GM19455 (cell line): Measurements from ENCODE around the gene TLCD2.
"Not testable (repeated sequence)": the region's sequence is repeated elsewhere in the genome, so short reads cannot be mapped to it uniquely, and the experiment has no call there.

Source experiments
- ATAC-seq: cut with Tn5 transposase; IDR thresholded peaks from one replicate; pipeline ENCODE4 v1.9.1; 2021; ENCODE audit not compliant: unreplicated experiment

TLCD2 gene, protein sequence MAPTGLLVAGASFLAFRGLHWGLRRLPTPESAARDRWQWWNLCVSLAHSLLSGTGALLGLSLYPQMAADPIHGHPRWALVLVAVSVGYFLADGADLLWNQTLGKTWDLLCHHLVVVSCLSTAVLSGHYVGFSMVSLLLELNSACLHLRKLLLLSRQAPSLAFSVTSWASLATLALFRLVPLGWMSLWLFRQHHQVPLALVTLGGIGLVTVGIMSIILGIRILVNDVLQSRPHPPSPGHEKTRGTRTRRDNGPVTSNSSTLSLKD

DNA sequence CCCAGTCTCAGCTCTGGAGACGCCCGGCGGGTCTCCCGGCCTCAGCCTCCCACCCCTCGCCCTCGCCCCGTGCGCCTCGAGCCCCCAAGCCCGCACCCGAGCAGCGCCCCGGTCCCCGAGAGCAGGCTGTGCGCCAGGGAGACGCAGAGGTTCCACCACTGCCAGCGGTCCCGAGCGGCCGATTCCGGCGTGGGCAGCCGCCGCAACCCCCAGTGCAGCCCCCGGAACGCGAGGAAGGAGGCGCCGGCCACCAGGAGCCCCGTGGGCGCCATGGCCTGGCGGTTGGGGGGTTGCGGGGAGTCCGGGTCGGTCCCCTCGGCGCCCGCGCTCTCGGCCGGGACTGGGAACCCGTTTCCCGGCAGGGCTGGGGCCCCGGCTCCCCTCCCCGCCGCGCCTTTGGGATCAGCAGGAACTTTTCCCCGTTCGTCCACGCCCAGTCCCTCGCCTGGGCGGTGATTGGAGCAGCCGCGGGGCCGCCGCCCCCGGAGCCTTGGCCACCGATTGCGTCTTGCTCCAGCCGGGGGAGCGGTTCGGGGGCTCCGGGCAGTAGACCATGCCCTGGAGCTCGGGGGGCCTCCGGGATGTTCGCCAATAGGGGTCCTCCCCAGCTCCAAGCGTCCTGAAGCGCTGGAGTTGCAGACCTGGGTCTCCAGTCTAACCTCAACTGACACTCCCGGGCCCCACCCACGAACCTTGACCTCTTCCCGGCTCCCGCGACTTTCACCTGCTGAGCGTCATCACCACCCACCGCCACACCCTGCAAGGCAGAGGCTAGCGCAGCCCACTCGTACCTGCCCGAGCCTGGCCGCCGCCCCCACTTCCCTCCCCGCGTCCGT, at the start of gene TLCD2:
Gene TLCD2, minus strand, starts transcription at position 407 of the 836 bp plus-strand sequence. Its CDS starts 135 bp downstream, at position 272.
- no peak for ATAC-seq

DNA sequence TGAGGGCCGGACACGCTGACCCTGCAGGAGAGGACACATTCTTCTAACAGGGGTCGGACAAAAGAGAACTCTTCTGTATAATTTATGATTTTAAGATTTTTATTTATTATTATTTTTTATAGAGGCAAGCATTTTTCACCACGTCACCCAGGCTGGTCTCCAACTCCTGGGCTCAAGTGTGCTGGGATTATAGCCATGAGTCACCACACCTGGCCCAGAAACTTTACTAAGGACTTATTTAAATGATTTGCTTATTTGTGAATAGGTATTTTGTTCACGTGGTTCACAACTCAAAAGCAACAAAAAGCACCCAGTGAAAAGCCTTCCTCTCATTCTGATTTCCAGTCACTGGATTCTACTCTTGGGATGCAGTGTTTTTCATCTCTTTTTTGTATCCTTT, 49.4 kb upstream of the TLCD2 start:
- ATAC-seq, result no peak

DNA sequence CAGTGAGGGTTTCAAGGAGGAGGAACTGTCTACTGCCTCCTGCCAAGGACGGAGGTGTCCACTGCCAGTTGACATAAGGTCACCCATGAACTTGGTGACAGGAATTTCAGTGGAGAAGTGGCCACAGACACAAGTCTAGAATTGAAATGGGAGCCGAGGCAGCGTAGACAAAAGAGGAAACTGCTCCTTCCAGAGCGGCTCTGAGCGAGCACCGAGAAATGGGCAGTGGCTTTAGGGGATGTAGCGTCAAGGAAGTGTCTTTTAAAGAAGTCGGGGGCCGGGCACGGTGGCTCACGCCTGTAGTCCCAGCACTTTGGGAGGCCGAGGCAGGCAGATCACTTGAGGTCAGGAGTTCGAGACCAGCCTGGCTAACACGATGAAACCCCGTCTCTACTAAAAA, 48.6 kb upstream of the TLCD2 start:
- no peak for ATAC-seq

DNA sequence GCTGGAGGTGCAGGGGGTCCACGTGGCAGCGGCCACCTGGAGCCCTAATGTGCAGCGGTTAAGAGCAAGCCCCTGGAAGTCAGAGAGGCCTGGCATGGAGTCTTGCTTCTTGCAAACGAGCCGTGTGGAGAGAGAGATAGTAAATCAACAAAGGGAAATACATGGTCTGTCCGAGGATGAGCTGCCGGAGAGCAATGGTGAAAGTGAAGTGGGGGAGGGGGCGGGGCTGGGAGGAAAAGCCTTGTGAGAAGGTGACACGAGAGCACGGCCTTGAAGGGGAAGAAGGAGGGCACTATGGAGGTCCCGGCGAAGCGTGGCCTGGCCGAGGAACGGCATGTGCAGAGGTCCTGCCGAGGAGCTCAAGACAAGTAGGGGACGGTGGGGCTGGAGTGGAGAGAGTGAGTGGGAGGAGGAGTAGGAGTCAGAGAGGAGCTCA, 45.7 kb upstream of the TLCD2 start:
- no peak for ATAC-seq

DNA sequence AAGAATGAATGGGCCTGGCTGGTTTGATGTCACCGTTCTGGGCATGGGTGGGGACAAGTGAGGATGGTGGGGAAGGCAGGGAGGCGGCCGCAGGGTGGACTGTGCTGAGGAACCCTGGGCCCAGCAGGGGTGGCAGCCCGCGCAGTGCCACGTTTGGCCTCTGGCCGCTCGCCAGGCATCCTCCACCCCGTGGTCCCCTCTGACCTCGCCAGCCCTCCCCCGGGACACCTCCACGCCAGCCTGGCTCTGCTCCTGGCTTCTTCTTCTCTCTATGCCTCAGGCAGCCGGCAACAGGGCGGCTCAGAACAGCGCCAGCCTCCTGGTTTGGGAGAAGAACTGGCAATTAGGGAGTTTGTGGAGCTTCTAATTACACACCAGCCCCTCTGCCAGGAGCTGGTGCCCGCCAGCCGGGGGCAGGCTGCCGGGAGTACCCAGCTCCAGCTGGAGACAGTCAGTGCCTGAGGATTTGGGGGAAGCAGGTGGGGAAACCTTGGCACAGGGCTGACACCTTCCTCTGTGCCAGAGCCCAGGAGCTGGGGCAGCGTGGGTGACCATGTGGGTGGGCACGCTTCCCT, 45.2 kb upstream of the TLCD2 start:
- no peak for ATAC-seq

DNA sequence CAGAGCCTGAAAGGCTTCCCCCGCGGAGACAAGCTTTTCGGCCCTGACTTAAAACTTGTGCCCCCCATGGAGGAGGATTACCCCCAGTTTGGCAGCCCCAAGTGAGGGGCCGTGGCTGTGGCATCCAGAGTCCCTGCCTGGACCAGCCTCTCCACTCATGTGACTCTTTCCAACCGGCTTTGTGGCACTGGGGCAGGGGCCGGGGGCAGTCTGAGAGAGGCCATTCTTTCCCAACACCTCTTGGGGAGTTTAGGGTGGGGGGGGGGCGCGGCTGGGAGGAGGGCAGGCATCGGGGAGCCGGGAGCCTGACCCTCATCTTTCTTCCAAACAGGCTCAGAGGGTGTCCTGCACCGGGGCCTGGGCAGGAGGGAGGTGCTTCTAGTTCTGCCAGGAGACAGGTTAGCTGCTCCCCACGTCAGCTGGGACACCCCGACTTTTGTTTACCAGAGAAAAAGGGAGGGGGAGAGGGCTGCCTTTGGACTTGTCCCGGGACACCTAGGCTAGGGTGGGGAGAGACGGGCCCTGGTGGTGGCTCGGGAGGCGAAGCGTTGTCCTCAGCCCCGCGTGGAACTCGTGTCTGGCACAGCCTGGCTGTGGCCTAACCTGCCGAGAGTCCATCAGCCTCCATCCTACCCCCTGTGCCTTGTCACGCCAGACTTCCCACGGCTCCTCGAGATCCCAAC, 44.4 kb upstream of the TLCD2 start:
- no peak for ATAC-seq

DNA sequence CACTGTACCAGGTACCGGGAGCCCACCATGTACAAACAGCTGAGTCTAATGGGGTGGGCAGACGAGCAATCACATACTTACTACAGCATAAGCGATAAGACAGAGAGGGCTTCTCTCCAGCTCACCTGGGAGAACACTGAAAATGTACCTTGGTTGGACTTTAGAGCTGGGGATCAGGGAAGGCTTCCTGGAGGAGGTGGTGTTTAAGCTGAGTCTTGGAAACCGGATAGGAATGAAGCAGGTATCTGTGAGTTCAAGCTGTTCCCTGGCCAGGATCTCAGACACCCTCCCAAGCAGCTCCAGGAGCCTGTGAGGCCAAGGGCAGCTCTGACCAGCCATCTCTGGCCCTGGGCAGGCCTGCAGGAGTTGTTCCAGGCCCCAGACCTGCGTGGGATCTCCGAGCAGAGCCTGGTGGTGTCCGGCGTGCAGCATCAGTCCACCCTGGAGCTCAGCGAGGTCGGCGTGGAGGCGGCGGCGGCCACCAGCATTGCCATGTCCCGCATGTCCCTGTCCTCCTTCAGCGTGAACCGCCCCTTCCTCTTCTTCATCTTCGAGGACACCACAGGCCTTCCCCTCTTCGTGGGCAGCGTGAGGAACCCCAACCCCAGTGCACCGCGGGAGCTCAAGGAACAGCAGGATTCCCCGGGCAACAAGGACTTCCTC, 43.7 kb upstream of the TLCD2 start:
- ATAC-seq, result no peak

DNA sequence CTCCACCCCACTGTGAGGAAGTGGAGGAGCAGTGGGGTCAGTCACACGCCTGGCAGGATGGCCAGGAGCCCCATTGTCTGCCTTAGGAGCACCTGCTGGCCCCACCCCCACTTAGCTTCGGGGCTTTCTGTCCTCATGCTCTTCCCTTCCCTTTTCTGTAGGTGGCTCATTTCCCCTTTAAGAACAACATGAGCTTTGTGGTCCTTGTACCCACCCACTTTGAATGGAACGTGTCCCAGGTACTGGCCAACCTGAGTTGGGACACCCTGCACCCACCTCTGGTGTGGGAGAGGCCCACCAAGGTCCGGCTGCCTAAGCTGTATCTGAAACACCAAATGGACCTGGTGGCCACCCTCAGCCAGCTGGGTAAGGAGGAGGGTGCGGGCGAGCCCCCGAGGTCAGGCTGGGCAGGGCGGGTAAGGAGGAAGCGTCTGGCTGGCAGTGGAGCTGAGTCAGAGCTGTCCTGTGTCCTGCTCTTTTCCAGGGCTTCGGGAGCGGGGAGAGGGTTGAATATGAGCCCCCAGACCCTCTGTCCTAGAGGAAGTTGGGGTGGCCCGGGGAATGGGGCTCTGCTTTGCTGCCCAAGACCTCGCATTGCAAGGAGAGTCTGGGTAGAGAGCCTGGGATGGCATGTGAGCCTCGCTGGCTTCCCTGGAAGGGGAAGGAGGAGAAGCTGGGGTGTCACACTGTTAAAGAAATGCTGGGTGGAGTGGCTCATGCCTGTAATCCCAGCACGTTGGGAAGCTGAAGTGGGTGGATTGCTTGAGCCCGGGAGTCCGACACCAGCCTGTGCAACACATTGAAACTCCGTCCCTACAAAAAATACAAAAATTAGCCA, 42.5 kb upstream of the TLCD2 start:
- no peak for ATAC-seq

DNA sequence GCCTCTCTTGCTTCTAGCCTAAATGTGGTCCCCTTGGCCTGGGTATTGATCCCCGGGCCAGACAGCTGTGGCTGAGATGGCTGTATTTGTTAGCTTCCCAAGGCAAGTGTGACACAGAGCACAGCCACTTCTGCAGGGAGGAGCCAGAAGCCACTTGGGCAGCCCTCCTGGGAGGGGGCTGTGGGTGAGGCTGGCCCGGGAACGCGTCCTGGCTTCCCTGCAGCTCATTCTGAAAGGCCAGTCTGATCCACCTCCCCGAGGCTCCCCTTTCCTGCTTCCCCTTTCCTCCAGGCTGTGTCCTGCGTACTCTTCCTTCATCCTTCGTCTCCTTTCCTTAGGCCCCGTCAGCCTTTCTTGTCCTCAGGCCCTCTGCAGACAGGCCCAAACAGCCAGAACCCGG, 40.5 kb upstream of the TLCD2 start:
- ATAC-seq, result no peak

DNA sequence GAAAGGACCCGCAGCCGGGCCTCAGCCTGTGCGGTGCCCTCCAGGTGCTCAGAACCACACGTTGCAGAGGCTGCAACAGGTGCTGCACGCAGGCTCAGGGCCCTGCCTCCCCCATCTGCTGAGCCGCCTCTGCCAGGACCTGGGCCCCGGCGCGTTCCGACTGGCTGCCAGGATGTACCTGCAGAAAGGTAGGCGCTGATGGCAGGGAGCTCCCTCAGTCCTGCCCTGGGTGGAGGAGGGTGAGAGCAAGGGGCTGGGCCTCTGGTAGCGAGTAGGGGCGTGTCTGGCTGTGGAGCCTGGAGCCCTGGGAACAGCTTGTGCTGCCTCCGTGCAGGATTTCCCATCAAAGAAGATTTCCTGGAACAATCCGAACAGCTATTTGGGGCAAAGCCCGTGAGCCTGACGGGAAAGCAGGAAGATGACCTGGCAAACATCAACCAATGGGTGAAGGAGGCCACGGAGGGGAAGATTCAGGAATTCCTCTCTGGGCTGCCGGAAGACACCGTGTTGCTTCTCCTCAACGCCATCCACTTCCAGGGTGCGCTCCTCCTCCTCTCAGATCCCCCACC, 36.9 kb upstream of the TLCD2 start:
- ATAC-seq, result no peak

DNA sequence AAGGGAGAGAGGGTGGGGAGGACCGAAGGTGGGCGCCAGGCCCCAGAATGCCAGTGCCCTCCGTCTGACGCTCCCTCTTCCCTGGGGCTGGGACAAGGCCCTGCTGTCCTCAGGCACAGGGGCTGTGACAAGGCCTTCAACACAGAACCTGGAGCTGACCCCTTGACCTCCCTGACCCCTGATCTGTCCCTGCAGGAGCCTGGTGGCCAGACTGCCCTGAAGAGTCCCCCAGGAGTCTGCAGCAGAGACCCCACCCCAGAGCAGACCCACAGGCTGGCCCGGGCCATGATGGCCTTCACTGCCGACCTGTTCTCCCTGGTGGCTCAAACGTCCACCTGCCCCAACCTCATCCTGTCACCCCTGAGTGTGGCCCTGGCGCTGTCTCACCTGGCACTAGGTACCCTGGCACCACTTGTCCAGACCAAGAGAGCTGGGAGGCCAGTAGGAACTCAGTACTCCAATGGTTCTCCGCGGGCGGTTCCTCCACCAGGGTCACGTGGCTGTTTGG, 35.4 kb upstream of the TLCD2 start:
- ATAC-seq, result no peak

DNA sequence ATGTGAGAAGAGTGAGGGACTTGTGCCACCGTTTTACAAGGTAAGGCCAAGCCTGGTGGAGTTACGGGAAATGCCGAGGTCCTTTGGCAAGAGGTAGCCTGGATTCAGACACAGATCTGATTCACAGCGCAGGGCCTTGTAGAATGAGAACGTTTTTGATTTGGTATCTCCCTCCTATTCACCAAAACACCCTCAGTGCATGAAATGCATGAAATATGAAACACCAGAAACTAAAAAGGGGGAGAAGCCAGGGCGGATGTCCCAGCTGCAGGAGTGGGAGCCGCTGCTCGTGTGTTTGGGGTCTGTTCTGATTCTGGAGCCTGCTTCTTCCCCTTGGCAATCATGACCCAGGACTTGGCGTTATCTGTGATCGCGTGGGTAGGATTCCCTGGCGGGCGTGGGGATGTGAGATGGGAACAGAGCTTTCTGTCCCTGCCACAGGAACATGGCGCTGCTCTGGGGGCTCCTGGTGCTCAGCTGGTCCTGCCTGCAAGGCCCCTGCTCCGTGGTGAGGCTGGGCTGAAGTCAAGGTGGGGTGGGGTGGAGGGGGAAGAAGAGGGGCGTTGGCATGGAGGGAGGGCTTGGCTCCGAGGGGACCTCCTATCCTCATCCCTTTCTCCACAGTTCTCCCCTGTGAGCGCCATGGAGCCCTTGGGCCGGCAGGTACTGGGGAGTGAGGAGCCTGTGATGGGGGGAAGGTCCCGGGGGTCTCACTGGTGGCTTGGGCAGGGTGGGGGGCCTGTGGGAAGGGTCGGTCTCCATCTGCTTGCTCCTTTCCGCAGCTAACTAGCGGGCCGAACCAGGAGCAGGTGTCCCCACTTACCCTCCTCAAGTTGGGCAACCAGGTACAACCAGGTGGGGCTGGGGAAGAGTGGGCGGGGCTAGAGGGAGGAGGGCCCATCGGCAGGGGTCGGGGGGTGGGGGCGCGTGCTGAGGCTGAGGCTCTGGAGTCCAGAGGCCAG, 34.7 kb upstream of the TLCD2 start:
- no peak for ATAC-seq

DNA sequence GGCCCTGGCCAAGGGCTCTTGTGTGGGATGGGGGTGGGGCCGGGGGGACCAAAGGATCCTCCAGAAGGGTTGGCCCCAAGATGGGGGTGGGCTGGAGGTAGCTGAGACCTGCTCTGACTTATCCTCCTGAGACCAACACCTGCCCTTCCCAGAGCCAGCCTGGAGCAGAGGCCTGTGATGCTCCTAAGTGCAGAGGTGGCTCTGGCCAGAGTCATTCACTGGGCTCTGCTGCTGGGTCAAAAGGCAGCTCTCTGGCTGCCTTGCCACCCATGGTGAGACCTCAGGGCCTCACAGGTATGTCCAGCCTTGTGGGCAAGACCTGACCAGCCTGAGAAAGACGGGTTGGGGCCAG, 32.9 kb upstream of the TLCD2 start:
- ATAC-seq, result no peak

DNA sequence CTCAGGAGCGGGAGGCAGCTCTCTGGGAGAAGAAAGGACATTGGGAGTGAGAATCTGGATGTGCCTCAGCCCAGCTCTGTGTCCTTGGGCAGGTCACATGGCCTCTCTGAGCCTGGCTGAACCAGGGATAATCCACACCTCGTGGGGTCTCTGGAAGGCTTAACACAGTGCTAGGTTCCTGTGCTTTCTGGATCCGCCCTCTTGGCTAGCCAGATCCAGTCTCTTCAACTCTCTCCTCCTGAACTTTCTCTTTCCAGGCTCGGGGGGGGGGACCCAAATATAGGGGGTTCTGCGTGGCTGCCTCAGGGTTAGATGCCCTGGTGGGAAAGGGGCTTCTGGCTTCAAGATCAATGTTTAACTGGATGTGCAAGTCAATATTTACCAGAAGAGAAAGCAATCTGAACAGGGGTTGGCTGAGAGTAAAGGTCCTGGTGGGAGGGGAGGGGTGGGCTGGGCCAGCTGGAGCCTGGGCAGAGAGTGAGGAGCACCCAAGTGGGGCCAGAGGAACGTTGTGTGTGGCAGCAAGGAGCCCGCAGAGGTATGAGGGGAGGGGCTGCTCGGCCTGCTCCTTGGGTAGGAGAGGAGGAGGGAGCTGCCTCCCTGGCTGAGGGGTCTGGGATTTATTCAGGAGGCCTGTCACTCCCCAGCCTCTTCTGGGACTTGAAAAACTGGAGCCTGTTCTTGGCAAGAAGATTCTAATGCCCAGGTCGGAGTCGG, 32.4 kb upstream of the TLCD2 start, which contains the start of gene SERPINF2:
Gene SERPINF2, plus strand, starts transcription at position 501 of the 717 bp plus-strand sequence. CDS start 2,125 bp downstream, outside the sequence.
- no peak for ATAC-seq

DNA sequence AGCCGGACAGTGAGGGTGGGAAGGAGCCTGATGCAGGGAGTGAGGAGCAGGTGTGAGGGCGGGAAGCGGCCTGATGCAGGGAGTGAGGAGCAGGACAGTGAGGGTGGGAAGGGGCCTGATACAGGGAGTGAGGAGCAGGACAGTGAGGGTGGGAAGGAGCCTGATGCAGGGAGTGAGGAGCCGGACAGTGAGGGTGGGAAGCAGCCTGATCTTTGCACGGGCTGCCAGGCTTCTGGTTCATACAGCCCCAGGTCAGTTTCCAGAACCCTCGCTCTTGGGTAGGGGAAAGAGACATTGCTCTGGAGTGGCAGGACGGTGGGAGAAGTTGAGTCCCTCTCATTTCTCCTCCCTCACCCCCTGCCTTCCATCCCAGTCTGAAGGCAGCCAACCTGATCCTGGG, 31.7 kb upstream of the TLCD2 start:
- not testable (repeated sequence) for ATAC-seq

DNA sequence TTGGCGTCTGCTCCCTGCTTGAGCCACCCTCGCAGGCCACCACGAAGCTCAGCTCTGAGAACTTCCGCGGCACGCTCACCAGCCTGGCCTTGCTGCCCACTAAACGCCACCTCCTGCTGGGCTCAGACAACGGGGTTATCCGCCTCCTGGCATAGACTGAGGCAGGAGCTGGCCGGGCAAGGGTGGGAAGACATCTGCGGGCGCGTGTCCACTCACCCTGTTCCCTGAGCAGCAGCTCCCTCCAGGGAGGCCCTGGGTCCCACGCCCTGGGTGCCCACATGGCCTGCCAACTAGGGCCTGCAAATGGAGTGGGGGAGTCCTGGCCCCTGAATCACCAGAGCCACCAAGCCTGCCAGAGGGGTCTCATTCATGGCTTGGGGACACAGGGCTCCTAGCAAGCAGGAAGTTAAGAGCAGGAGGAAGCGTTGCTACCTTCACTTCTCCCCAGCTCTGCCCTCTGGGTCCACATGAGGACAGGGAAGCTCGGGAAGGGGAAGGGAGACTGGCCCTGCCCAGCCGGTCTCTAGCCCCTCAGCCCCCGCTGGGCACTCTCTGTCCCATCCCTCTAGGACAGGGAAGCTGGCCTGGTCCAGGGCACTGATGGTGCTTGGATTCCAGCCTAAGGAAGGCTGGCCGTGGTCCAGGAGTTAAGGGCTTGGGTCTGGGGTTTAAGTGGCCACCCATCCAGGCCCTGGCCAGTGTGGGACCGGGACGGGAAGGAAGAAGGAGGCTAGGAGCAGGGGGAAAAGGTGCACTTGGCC, 27.5 kb upstream of the TLCD2 start:
- ATAC-seq, result no peak
